Measurements from ENCODE around the gene CPTP. TPM values are rescaled to one million over a fixed set of nuclear protein-coding genes. Genes with fewer than 3 reads are reported as not detected.
A peak's percentile ranks its signal among the peaks of the same experiment; 100 is the strongest.

CPTP gene
- total and polyA plus RNA-seq, 2 donors (not counting 1 experiment from before 2014, with no cell fraction given) = 17.1 to 18.8 TPM

DNA sequence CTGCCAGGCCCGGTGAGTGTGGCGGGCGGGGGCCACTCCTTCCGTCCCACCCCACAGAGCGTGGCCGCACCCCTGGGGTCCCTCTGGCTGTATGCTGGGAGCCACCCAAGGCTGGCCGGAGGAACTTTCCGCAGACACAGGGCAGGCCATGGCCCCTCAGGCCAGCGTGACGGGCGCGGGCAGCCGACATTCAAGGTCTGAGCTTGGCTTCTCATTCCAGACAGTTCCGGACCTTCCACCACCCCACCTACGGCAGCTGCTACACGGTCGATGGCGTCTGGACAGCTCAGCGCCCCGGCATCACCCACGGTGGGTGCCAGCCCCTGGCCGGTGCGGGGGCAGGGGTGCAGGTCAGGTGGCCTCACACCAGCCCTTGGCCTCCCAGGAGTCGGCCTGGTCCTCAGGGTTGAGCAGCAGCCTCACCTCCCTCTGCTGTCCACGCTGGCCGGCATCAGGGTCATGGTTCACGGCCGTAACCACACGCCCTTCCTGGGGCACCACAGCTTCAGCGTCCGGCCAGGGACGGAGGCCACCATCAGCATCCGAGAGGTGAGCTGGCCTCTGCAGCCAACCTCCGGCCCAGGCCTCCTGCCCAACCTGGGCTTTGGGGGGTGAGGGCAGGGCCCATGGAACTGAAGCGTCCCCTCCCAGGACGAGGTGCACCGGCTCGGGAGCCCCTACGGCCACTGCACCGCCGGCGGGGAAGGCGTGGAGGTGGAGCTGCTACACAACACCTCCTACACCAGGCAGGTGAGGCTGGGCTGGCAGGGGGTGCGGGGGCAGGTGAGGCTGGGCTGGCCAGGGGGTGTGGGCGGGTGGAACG lies 37.1 kb upstream of the CPTP start:
- Histone ChIP-seq H3K9ac (ENCODE audit: low read length) (no peak overlapping the region), H3K9me3 (ENCODE audit: control extremely low read depth in 1 of 3, control insufficient read depth in 2 of 3, insufficient read depth in 1 of 3, low read length in 2 of 3) (no peaks in the 10 kb centered on the region), H3K27me3 (replicated peaks in 1 of 4; ENCODE audit: control extremely low read depth in 1 of 4, control insufficient read depth in 3 of 4, insufficient read depth in 4 of 4, low read length in 3 of 4) (no peaks in the 10 kb centered on the region), H3K27ac (ENCODE audit: low read length in 2 of 2) (no peak overlapping the region), H3K4me3 (ENCODE audit: control extremely low read depth in 1 of 5, extremely low read depth in 1 of 5, insufficient read depth in 1 of 5, low read depth in 2 of 5, low read length in 4 of 5) (no peak overlapping the region), H3K4me1 (ENCODE audit: control insufficient read depth in 2 of 2, insufficient read depth in 2 of 2, low read length in 2 of 2) (peaks cover 0 to 19% of the 10 kb centered on the region in 2 donors), H4K20me1 (ENCODE audit: control insufficient read depth, insufficient read depth, low read length, poor library complexity, severe bottlenecking) (no peaks in the 10 kb centered on the region), H3K36me3 (replicated peaks in 1 of 2; ENCODE audit: control extremely low read depth in 1 of 2, control insufficient read depth in 1 of 2, extremely low read depth in 1 of 2, insufficient read depth in 2 of 2, low read length in 1 of 2) (no peaks in the 10 kb centered on the region), H2AFZ (ENCODE audit: insufficient read depth, low read depth, low read length, poor library complexity, severe bottlenecking) (no peak overlapping the region), H3K4me2 (replicated peaks; ENCODE audit: low read depth, low read length, poor library complexity, severe bottlenecking) (no peak overlapping the region), H3K79me2 (ENCODE audit: control insufficient read depth, insufficient read depth, low read length) (no peaks in the 10 kb centered on the region)
- 94% methylated on average over 33 of the region's 46 CpGs for WGBS (ENCODE audit: insufficient coverage)
- intact Hi-C loops (cut with micrococcal nuclease) = no loop called here
- H3K27me3 Mint-ChIP-seq = no peaks in the 10 kb centered on the region
- ChIA-PET POLR2A (interaction anchor here (0.6 kb wide), 1 partner anchor 109 kb away, joined by 3 read pairs; no protein-coding TSS in a partner anchor), CTCF (interaction anchor here (1.3 to 1.7 kb wide), 4 partner anchors 12 to 304 kb away, joined by 3 to 5 read pairs (median 4); no protein-coding TSS in a partner anchor)
- no peak overlapping the region for H3K27ac Mint-ChIP-seq
- H3K4me3 Mint-ChIP-seq = no peak overlapping the region
- no peak for ATAC-seq (ENCODE audit: low read depth)
- peaks cover 13% of the 10 kb centered on the region for H3K4me1 Mint-ChIP-seq
- no peaks in the 10 kb centered on the region for H3K9me3 Mint-ChIP-seq (ENCODE audit: insufficient read depth)
- TF ChIP-seq EZH2 (IDR thresholded peaks at IDR 0.05; ENCODE audit: borderline replicate concordance, insufficient read depth, low read depth, low read length, poor library complexity, severe bottlenecking) = no peak
- TF ChIP-seq, protein P1, sequence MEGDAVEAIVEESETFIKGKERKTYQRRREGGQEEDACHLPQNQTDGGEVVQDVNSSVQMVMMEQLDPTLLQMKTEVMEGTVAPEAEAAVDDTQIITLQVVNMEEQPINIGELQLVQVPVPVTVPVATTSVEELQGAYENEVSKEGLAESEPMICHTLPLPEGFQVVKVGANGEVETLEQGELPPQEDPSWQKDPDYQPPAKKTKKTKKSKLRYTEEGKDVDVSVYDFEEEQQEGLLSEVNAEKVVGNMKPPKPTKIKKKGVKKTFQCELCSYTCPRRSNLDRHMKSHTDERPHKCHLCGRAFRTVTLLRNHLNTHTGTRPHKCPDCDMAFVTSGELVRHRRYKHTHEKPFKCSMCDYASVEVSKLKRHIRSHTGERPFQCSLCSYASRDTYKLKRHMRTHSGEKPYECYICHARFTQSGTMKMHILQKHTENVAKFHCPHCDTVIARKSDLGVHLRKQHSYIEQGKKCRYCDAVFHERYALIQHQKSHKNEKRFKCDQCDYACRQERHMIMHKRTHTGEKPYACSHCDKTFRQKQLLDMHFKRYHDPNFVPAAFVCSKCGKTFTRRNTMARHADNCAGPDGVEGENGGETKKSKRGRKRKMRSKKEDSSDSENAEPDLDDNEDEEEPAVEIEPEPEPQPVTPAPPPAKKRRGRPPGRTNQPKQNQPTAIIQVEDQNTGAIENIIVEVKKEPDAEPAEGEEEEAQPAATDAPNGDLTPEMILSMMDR (IDR thresholded peaks at IDR 0.05) = no peak
- DNase-seq = no peak

DNA sequence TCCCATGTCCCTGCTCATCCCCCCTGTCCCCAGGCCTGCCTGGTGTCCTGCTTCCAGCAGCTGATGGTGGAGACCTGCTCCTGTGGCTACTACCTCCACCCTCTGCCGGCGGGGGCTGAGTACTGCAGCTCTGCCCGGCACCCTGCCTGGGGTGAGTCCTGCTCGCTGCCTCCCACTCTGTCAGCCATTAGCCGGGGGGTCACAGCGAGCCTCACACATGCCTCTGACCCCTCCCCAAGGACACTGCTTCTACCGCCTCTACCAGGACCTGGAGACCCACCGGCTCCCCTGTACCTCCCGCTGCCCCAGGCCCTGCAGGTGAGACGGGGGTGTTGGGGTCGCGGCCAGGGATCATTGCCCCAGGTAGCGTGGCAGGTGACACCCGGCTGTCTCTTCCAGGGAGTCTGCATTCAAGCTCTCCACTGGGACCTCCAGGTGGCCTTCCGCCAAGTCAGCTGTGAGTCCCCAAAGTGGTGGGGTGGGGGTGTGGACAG lies 34.3 kb upstream of the CPTP start:
- Histone ChIP-seq H3K4me1 (ENCODE audit: control insufficient read depth in 2 of 2, insufficient read depth in 2 of 2, low read length in 2 of 2) (peaks cover 0 to 16% of the 10 kb centered on the region in 2 donors), H2AFZ (ENCODE audit: insufficient read depth, low read depth, low read length, poor library complexity, severe bottlenecking) (no peak overlapping the region), H3K4me2 (replicated peaks; ENCODE audit: low read depth, low read length, poor library complexity, severe bottlenecking) (no peak overlapping the region), H3K27me3 (replicated peaks in 1 of 4; ENCODE audit: control extremely low read depth in 1 of 4, control insufficient read depth in 3 of 4, insufficient read depth in 4 of 4, low read length in 3 of 4) (no peaks in the 10 kb centered on the region), H3K4me3 (ENCODE audit: control extremely low read depth in 1 of 5, extremely low read depth in 1 of 5, insufficient read depth in 1 of 5, low read depth in 2 of 5, low read length in 4 of 5) (no peak overlapping the region), H3K79me2 (ENCODE audit: control insufficient read depth, insufficient read depth, low read length) (no peaks in the 10 kb centered on the region), H3K27ac (ENCODE audit: low read length in 2 of 2) (no peak overlapping the region), H4K20me1 (ENCODE audit: control insufficient read depth, insufficient read depth, low read length, poor library complexity, severe bottlenecking) (no peaks in the 10 kb centered on the region), H3K36me3 (replicated peaks in 1 of 2; ENCODE audit: control extremely low read depth in 1 of 2, control insufficient read depth in 1 of 2, extremely low read depth in 1 of 2, insufficient read depth in 2 of 2, low read length in 1 of 2) (no peaks in the 10 kb centered on the region), H3K9me3 (ENCODE audit: control extremely low read depth in 1 of 3, control insufficient read depth in 2 of 3, insufficient read depth in 1 of 3, low read length in 2 of 3) (no peaks in the 10 kb centered on the region), H3K9ac (ENCODE audit: low read length) (no peak overlapping the region)
- DNase-seq (peak; percentile 76), ATAC-seq (ENCODE audit: low read depth) (peak; percentile 76)
- ChIA-PET CTCF (interaction anchor here (0.6 to 4.3 kb wide), 11 partner anchors 13 to 306 kb away, joined by 3 to 118 read pairs (median 5); partner anchors contain the start of genes C1orf159 and UBE2J2), POLR2A (interaction anchor here (0.5 to 1.9 kb wide), 2 partner anchors 115 to 168 kb away, joined by 4 to 8 read pairs; no protein-coding TSS in a partner anchor)
- H3K4me3 Mint-ChIP-seq = no peak overlapping the region
- 64% methylated on average over 15 of the region's 15 CpGs for WGBS (ENCODE audit: insufficient coverage)
- H3K27me3 Mint-ChIP-seq = no peaks in the 10 kb centered on the region
- TF ChIP-seq EZH2 (IDR thresholded peaks at IDR 0.05; ENCODE audit: borderline replicate concordance, insufficient read depth, low read depth, low read length, poor library complexity, severe bottlenecking) = no peak
- TF ChIP-seq, protein P1 (IDR thresholded peaks at IDR 0.05) = peak; percentile 64
- no peaks in the 10 kb centered on the region for H3K9me3 Mint-ChIP-seq (ENCODE audit: insufficient read depth)
- H3K4me1 Mint-ChIP-seq = peaks cover 11% of the 10 kb centered on the region
- intact Hi-C loops (cut with micrococcal nuclease) = loop anchor here (2.0 kb wide), 1 partner anchor 305 kb away; no protein-coding TSS in a partner anchor
- no peak overlapping the region for H3K27ac Mint-ChIP-seq
